NCI-H774 (cell line): ENCODE results near the gene CHST11.
"Not testable (repeated sequence)": the region's sequence is repeated elsewhere in the genome, so short reads cannot be mapped to it uniquely, and the experiment has no call there.

Source experiments
- DNase-seq: peaks from one replicate; lab custom pipeline; 2025; lab: John Stamatoyannopoulos, UW

CHST11 gene

GRCh38 chr12:104764225-104765091, 307.7 kb downstream of the CHST11 start:
- no peak for DNase-seq

- DNase-seq, result no peak
These were observed 310.5 kb downstream of the CHST11 start for GRCh38 chr12:104767261-104767660.

GRCh38 chr12:104768033-104768432, 311.3 kb downstream of the CHST11 start:
- DNase-seq, result no peak

- no peak for DNase-seq
These were observed 312.4 kb downstream of the CHST11 start for GRCh38 chr12:104769144-104769561.

GRCh38 chr12:104772336-104772735, 315.6 kb downstream of the CHST11 start:
- DNase-seq, result no peak

- no peak for DNase-seq
These were observed 319.0 kb downstream of the CHST11 start for GRCh38 chr12:104775731-104776231.

GRCh38 chr12:104779134-104779533, 322.4 kb downstream of the CHST11 start:
- no peak for DNase-seq

GRCh38 chr12:104782296-104782695, 325.5 kb downstream of the CHST11 start:
- DNase-seq, result no peak

- DNase-seq, result no peak
These were observed 327.8 kb downstream of the CHST11 start for GRCh38 chr12:104784592-104784991.

- DNase-seq, result no peak
These were observed 329.1 kb downstream of the CHST11 start for GRCh38 chr12:104785886-104786285.

- no peak for DNase-seq
These were observed 329.6 kb downstream of the CHST11 start for GRCh38 chr12:104786352-104786751.

GRCh38 chr12:104788840-104789271, 332.1 kb downstream of the CHST11 start:
- peak; percentile 31 for DNase-seq

- DNase-seq, result no peak
These were observed 333.8 kb downstream of the CHST11 start for GRCh38 chr12:104790296-104791125.

- DNase-seq, result no peak
These were observed 335.8 kb downstream of the CHST11 start for GRCh38 chr12:104792570-104792969.

- no peak for DNase-seq
These were observed 336.5 kb downstream of the CHST11 start for GRCh38 chr12:104793285-104793684.

GRCh38 chr12:104793968-104794367, 337.2 kb downstream of the CHST11 start:
- DNase-seq, result no peak

GRCh38 chr12:104796475-104796862, 339.7 kb downstream of the CHST11 start:
- no peak for DNase-seq

- DNase-seq, result no peak
These were observed 342.7 kb downstream of the CHST11 start for GRCh38 chr12:104799458-104799857.

- no peak for DNase-seq
These were observed 344.3 kb downstream of the CHST11 start for GRCh38 chr12:104801005-104801404.

- no peak for DNase-seq
These were observed 344.7 kb downstream of the CHST11 start for GRCh38 chr12:104801427-104801826.

GRCh38 chr12:104802208-104802607, 345.5 kb downstream of the CHST11 start:
- DNase-seq, result no peak

- no peak for DNase-seq
These were observed 348.4 kb downstream of the CHST11 start for GRCh38 chr12:104805186-104805585.

GRCh38 chr12:104806194-104806593, 349.4 kb downstream of the CHST11 start:
- not testable (repeated sequence) for DNase-seq
